Osteoblast (primary cell): ENCODE results near the gene JAZF1. TPM values are rescaled to one million over a fixed set of nuclear protein-coding genes. Genes with fewer than 3 reads are reported as not detected.

Source experiments
- DNase-seq: peaks from one replicate; pipeline ENCODE4 v3.0.0; 2011; ENCODE audit warnings: low spot score, mixed read lengths; ENCODE audit not compliant: insufficient read length; ENCODE audit errors: missing footprints
- H2AFZ ChIP-seq: 2 replicates; pipeline ENCODE4 v1.6.0; 2011; ENCODE audit warnings: mild to moderate bottlenecking, low read length
- H3K27ac ChIP-seq: 2 replicates; pipeline ENCODE4 v1.5.1; 2011; ENCODE audit warnings: mild to moderate bottlenecking, low read depth, low read length, moderate library complexity
- H3K27me3 ChIP-seq: 2 replicates; pipeline ENCODE4 v1.6.0; 2012; ENCODE audit warnings: mild to moderate bottlenecking, control low read depth, inconsistent platforms, low read length, moderate library complexity; ENCODE audit not compliant: insufficient read depth
- H3K36me3 ChIP-seq: 2 replicates; pipeline ENCODE4 v1.5.1; 2011; ENCODE audit warnings: mild to moderate bottlenecking, low read length, control low read depth, moderate library complexity; ENCODE audit not compliant: insufficient read depth
- H3K4me1 ChIP-seq: 2 replicates; pipeline ENCODE4 v1.5.1; 2011; ENCODE audit warnings: mild to moderate bottlenecking, low read length, control low read depth, moderate library complexity; ENCODE audit not compliant: insufficient read depth
- H3K4me2 ChIP-seq: 2 replicates; pipeline ENCODE4 v1.6.0; 2011; ENCODE audit warnings: mild to moderate bottlenecking, low read length; ENCODE audit not compliant: insufficient read depth
- H3K4me3 ChIP-seq: fragments of 200-600 bp; sonication (generic); 3 replicates; pipeline ENCODE4 v1.5.1; 2012; ENCODE audit warnings: mild to moderate bottlenecking, low read length, inconsistent platforms; ENCODE audit not compliant: insufficient read depth
- H3K79me2 ChIP-seq: 2 replicates; pipeline ENCODE4 v1.6.0; 2012; ENCODE audit warnings: mild to moderate bottlenecking, low read length, control low read depth, inconsistent platforms; ENCODE audit not compliant: insufficient read depth
- H3K9me3 ChIP-seq: 2 replicates; pipeline ENCODE4 v1.5.1; 2011; ENCODE audit warnings: low read depth, low read length, control low read depth
- H4K20me1 ChIP-seq: 2 replicates; pipeline ENCODE4 v1.6.0; 2012; ENCODE audit warnings: mild to moderate bottlenecking, low read length, control low read depth; ENCODE audit not compliant: insufficient read depth
- total RNA-seq: library from RNA; depleted of rRNA; stranded (reverse); fragments of >200 nt; gene quantifications from 2 replicates; pipeline ENCODE4 v1.2.3, GENCODE V29; 2012
- TF ChIP-seq, protein P1 (sequence below): IDR thresholded peaks from 2 replicates; pipeline ENCODE4 v1.5.1; 2011; ENCODE audit warnings: mild to moderate bottlenecking, low read depth, low read length, moderate library complexity; ENCODE audit errors: extremely low read depth

JAZF1 gene
- total RNA-seq, 1 donor, result 15.9 TPM

DNA sequence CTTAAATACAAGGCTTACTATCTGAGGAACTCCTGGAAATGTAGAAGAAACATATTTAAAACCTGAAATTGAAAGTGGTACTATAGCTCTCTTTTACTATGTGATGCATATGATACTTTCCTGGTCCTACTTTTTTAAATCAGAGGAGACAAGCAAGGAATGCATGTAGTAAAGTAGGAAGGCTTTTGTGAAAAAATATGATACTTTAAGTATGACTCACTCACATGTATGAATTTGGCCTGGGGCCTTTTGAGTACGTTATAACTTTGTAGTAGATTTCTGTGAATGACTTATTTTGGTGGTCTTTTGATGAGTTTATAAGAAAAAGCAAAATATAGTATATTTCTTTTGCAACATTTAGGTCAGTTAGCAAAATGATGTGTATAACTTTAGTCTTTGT, 386.8 kb downstream of the JAZF1 start:
- Histone ChIP-seq H3K27ac (no peak overlapping the region), H3K4me2 (no peak overlapping the region), H3K4me1 (no peaks in the 10 kb centered on the region), H3K9me3 (no peaks in the 10 kb centered on the region), H3K36me3 (peaks cover 33% of the 10 kb centered on the region), H4K20me1 (no peaks in the 10 kb centered on the region), H3K27me3 (no peaks in the 10 kb centered on the region), H3K79me2 (peaks cover under 1% of the 10 kb centered on the region), H3K4me3 (no peak overlapping the region), H2AFZ (no peak overlapping the region)
- DNase-seq, result no peak
- TF ChIP-seq, protein P1, sequence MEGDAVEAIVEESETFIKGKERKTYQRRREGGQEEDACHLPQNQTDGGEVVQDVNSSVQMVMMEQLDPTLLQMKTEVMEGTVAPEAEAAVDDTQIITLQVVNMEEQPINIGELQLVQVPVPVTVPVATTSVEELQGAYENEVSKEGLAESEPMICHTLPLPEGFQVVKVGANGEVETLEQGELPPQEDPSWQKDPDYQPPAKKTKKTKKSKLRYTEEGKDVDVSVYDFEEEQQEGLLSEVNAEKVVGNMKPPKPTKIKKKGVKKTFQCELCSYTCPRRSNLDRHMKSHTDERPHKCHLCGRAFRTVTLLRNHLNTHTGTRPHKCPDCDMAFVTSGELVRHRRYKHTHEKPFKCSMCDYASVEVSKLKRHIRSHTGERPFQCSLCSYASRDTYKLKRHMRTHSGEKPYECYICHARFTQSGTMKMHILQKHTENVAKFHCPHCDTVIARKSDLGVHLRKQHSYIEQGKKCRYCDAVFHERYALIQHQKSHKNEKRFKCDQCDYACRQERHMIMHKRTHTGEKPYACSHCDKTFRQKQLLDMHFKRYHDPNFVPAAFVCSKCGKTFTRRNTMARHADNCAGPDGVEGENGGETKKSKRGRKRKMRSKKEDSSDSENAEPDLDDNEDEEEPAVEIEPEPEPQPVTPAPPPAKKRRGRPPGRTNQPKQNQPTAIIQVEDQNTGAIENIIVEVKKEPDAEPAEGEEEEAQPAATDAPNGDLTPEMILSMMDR, result no peak

DNA sequence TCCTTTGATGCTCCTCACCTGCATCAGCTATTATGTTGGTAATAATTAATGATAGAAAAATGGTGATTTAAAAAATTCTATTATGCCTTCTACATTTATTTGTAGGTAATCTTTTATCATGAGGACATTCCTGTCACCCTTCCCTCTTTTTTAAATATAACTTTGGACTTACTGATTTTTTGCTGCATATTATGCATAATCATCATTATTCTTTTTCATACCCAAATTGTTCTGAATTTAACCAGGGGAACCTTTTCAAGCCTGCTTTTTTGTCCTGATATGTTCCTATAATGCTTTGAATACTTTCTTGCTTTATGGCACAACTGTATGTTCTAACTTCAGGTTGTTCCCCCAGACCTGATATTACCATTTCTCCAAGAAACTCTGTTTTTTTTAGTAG, 392.2 kb downstream of the JAZF1 start:
- DNase-seq, result no peak
- Histone ChIP-seq H3K4me2 (no peak overlapping the region), H3K4me1 (peaks cover 13% of the 10 kb centered on the region), H3K9me3 (no peaks in the 10 kb centered on the region), H3K79me2 (peaks cover 6% of the 10 kb centered on the region), H3K4me3 (no peak overlapping the region), H3K36me3 (peaks cover 39% of the 10 kb centered on the region), H4K20me1 (peaks cover 5% of the 10 kb centered on the region), H2AFZ (no peak overlapping the region), H3K27ac (no peak overlapping the region), H3K27me3 (no peaks in the 10 kb centered on the region)
- TF ChIP-seq, protein P1, result no peak

DNA sequence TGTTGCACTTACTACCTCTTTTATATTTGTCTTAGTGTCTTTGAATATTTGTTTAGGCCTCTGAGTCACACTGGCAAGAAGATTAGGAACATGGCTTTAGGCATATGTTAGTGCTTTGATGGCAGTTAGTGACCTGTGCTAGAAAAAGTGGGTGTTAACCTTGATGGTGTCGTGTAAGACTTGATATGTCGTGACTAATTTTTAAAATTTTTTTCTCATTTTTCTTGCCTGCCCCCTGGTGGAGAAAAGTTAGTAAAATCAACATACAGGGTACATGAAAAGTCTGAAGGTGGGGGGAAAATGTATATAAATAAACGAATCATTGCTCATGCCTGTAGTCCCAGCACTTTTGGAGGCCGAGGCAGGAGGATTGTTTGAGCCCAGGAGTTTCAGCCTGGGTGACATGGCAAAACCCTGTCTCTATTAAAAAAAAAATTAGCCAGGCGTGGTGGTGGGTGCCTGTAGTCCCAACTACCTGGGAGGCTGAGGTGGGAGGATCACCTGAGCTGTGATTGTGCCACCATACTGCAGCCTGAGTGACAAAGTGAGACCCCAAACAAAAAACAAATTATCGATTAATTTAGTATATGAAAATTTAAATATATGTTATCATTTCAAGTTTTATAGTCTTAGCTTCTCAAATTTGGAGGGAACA, 396.1 kb downstream of the JAZF1 start:
- TF ChIP-seq, protein P1, result peak; percentile 68
- Histone ChIP-seq H4K20me1 (peaks cover 5% of the 10 kb centered on the region), H2AFZ (no peak overlapping the region), H3K27ac (peak overlapping the region; percentile 82), H3K4me1 (peaks cover 33% of the 10 kb centered on the region), H3K4me3 (no peak overlapping the region), H3K4me2 (peak overlapping the region; percentile 26), H3K79me2 (peaks cover 15% of the 10 kb centered on the region), H3K9me3 (no peaks in the 10 kb centered on the region), H3K27me3 (no peaks in the 10 kb centered on the region), H3K36me3 (peaks cover 27% of the 10 kb centered on the region)
- DNase-seq, result peak; percentile 57

DNA sequence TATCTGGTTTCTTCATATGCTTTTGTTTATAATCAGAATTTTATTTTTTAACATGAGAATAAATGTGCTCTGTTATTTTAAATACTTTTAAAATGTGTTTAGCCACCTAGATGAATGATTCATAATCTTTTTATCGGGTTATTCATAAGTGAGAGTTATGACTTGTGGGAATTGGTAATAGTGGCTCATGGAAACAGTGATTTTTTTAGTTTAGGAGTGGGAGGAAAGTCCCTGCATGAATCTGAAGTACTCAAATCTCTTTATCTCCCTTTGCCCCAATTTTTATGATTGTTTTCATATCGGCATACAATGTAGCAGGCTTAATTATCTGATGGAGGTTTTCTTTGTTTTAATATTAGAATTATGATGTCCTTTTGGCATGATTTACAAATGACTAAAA, 397.7 kb downstream of the JAZF1 start:
- H3K27ac ChIP-seq, result peak overlapping the region; percentile 82
- H3K9me3 ChIP-seq, result no peaks in the 10 kb centered on the region
- H4K20me1 ChIP-seq, result peaks cover 3% of the 10 kb centered on the region
- H3K36me3 ChIP-seq, result peaks cover 15% of the 10 kb centered on the region
- peak; percentile 31 for DNase-seq
- H3K4me1 ChIP-seq, result peaks cover 33% of the 10 kb centered on the region
- peaks cover 23% of the 10 kb centered on the region for H3K79me2 ChIP-seq
- TF ChIP-seq, protein P1, result no peak
- H3K4me3 ChIP-seq, result no peak overlapping the region
- H2AFZ ChIP-seq, result no peak overlapping the region
- H3K4me2 ChIP-seq, result peak overlapping the region; percentile 57
- no peaks in the 10 kb centered on the region for H3K27me3 ChIP-seq
